OCI-LY1 (cell line): ENCODE measurements around the gene MAGI1.

Experiments used
- H2AFZ ChIP-seq: fragments of 200-600 bp; sonication (generic), shearing (Covaris generic); 2 replicates; pipeline ENCODE4 v1.6.0; 2014; ENCODE audit warnings: antibody characterized with exemption, mild to moderate bottlenecking, low read length
- H3F3A ChIP-seq: fragments of 200-600 bp; sonication (generic), shearing (Covaris generic); 2 replicates; pipeline ENCODE4 v1.6.0; 2014; ENCODE audit warnings: mild to moderate bottlenecking, antibody characterized with exemption, low read length, moderate library complexity; ENCODE audit not compliant: insufficient read depth
- H3K27ac ChIP-seq: fragments of 200-600 bp; sonication (generic); 2 replicates; pipeline ENCODE4 v1.5.1; 2014; ENCODE audit warnings: low read length, mixed run types, mild to moderate bottlenecking, low read depth; ENCODE audit not compliant: poor library complexity, severe bottlenecking
- H3K27me3 ChIP-seq: fragments of 200-600 bp; sonication (generic); 2 replicates; pipeline ENCODE4 v1.6.0; 2014; ENCODE audit warnings: antibody characterized with exemption, mild to moderate bottlenecking, low read length, moderate library complexity; ENCODE audit not compliant: insufficient read depth
- H3K36me3 ChIP-seq: fragments of 200-600 bp; sonication (generic); 2 replicates; pipeline ENCODE4 v1.6.1; 2014; ENCODE audit warnings: mild to moderate bottlenecking, antibody characterized with exemption, low read length, moderate library complexity, mixed read lengths; ENCODE audit not compliant: insufficient read depth
- H3K4me1 ChIP-seq: fragments of 200-600 bp; sonication (generic); 2 replicates; pipeline ENCODE4 v1.5.1; 2014; ENCODE audit warnings: mild to moderate bottlenecking, low read length, moderate library complexity; ENCODE audit not compliant: insufficient read depth, severe bottlenecking
- H3K4me2 ChIP-seq: fragments of 200-600 bp; sonication (generic), shearing (Covaris generic); 2 replicates; pipeline ENCODE4 v1.6.1; 2014; ENCODE audit warnings: low read length
- H3K4me3 ChIP-seq: fragments of 200-600 bp; sonication (generic); 2 replicates; pipeline ENCODE4 v1.5.1; 2014; ENCODE audit warnings: low read length, low read depth, mild to moderate bottlenecking, mixed read lengths; ENCODE audit not compliant: poor library complexity, severe bottlenecking
- H3K79me2 ChIP-seq: fragments of 200-600 bp; shearing (Covaris generic); 2 replicates; pipeline ENCODE4 v1.6.1; 2016; ENCODE audit warnings: mixed run types, low read length, mixed read lengths; ENCODE audit not compliant: insufficient read depth
- H3K9ac ChIP-seq: fragments of 200-600 bp; sonication (generic), shearing (Covaris generic); 2 replicates; pipeline ENCODE4 v1.6.1; 2014; ENCODE audit warnings: mild to moderate bottlenecking, low read length, mixed read lengths
- H3K9me2 ChIP-seq: fragments of 200-600 bp; sonication (generic), shearing (Covaris generic); 2 replicates; pipeline ENCODE4 v1.6.1; 2014; ENCODE audit warnings: low read depth, mild to moderate bottlenecking, low read length, mixed read lengths
- H3K9me3 ChIP-seq: fragments of 200-600 bp; shearing (Covaris generic); 2 replicates; pipeline ENCODE4 v1.6.1; 2014; ENCODE audit warnings: low read length, mixed read lengths
- H4K20me1 ChIP-seq: fragments of 200-600 bp; sonication (generic), shearing (Covaris generic); 2 replicates; pipeline ENCODE4 v1.6.0; 2016; ENCODE audit warnings: mild to moderate bottlenecking, low read length; ENCODE audit not compliant: insufficient read depth
- CTCF ChIP-seq: fragments of 200-600 bp; sonication (generic), shearing (Covaris generic); IDR thresholded peaks from 2 replicates; pipeline ENCODE4 v1.5.1; 2017; ENCODE audit warnings: mild to moderate bottlenecking, antibody characterized with exemption, low read length, moderate library complexity, mixed read lengths
- EZH2 ChIP-seq: fragments of 200-600 bp; sonication (generic), shearing (Covaris generic); IDR thresholded peaks from 2 replicates; pipeline ENCODE4 v1.8.0; 2017; ENCODE audit warnings: borderline replicate concordance, mixed run types, mild to moderate bottlenecking, antibody characterized with exemption, low read length, moderate library complexity, mixed read lengths

The MAGI1 gene

GRCh38 chr3:65675011-65675410 lies 363.7 kb downstream of the MAGI1 start:
- H3K4me1 ChIP-seq: no peaks in the 10 kb centered on the region

GRCh38 chr3:65674226-65674625 lies 364.5 kb downstream of the MAGI1 start:
- H3K9me3 ChIP-seq: no peaks in the 10 kb centered on the region
- TF ChIP-seq EZH2 (no peak), CTCF (no peak)
- no peaks in the 10 kb centered on the region for H3K79me2 ChIP-seq

More at GRCh38 chr3:65675011-65675410, 363.7 kb downstream of the MAGI1 start:
- H3K4me2 ChIP-seq: no peak overlapping the region
- no peaks in the 10 kb centered on the region for H3K36me3 ChIP-seq
- H3K4me3 ChIP-seq: no peak overlapping the region
- no peak overlapping the region for H3K27ac ChIP-seq
- no peaks in the 10 kb centered on the region for H3K27me3 ChIP-seq
- TF ChIP-seq CTCF: no peak
- TF ChIP-seq EZH2: no peak
- no peaks in the 10 kb centered on the region for H3K9me3 ChIP-seq
- no peak overlapping the region for H2AFZ ChIP-seq
- no peak overlapping the region for H3K9ac ChIP-seq
- H3F3A ChIP-seq: no peaks in the 10 kb centered on the region
- H3K9me2 ChIP-seq: no peaks in the 10 kb centered on the region
- no peaks in the 10 kb centered on the region for H3K79me2 ChIP-seq
- no peaks in the 10 kb centered on the region for H4K20me1 ChIP-seq

DNA sequence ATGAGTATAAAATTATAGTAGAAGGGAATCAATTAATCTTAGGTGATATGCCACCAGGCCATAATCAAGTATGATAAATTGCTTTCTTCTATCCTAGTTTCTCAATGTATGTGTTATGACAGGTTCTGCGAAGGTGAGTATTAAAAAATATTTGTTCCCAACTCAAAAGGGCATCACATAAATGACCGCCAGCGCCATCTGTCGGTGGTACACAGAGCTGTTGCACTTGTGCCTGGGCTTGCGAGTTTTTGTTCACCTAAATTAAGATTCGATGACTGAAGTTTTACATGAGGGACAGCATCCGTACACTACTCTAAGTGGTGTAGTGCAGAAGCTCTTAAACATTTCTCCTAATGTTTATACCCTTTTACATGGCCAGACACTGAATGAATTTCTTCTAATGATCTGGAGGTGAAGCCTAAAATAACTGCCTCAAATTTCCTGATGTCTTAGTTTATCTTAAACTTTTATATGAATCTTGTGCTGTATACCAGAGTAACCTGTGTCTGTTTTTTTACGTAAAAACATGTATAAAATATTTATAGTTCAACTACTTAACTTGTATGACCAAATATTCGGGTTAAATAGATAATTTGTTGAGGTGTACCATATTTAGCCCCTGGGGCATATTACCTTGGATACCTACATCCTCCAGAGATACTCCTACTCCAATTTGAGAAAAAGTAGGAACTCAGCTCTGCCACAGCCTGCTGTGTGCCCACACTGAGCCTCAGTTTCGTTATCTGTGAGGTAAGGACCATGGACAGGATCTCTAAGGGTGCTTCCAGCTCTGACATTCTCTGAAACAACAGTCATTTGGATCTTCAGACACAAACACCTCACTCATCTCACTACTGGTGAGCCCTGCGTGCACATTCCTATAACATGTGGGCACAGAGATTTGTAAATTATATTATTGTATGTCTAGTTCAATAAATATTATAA lies 365.6 kb downstream of the MAGI1 start:
- no peaks in the 10 kb centered on the region for H3K4me1 ChIP-seq
- H3K27me3 ChIP-seq: no peaks in the 10 kb centered on the region
- no peak overlapping the region for H3K27ac ChIP-seq
- no peak overlapping the region for H3K4me2 ChIP-seq
- H3K9me3 ChIP-seq: no peaks in the 10 kb centered on the region
- H3K9me2 ChIP-seq: no peaks in the 10 kb centered on the region
- no peak overlapping the region for H2AFZ ChIP-seq
- TF ChIP-seq CTCF: peak; percentile 77
- no peak for TF ChIP-seq EZH2
- H3F3A ChIP-seq: no peaks in the 10 kb centered on the region
- no peak overlapping the region for H3K4me3 ChIP-seq
- H3K36me3 ChIP-seq: no peaks in the 10 kb centered on the region
- no peaks in the 10 kb centered on the region for H3K79me2 ChIP-seq
- H4K20me1 ChIP-seq: no peaks in the 10 kb centered on the region
- no peak overlapping the region for H3K9ac ChIP-seq

More at GRCh38 chr3:65674226-65674625, 364.5 kb downstream of the MAGI1 start:
- H3K4me2 ChIP-seq: no peak overlapping the region
- no peaks in the 10 kb centered on the region for H4K20me1 ChIP-seq
- H2AFZ ChIP-seq: no peak overlapping the region
- H3K36me3 ChIP-seq: no peaks in the 10 kb centered on the region
- no peaks in the 10 kb centered on the region for H3K9me2 ChIP-seq
- no peaks in the 10 kb centered on the region for H3K27me3 ChIP-seq
- no peak overlapping the region for H3K27ac ChIP-seq
- H3K4me1 ChIP-seq: no peaks in the 10 kb centered on the region
- no peak overlapping the region for H3K4me3 ChIP-seq
- H3K9ac ChIP-seq: no peak overlapping the region
- H3F3A ChIP-seq: no peaks in the 10 kb centered on the region
